Activated T-cell treated with anti-CD3 and anti-CD28 coated beads for 4 hours (primary cell): Measurements from ENCODE around the gene PGAM1.
"Not testable (repeated sequence)": the region's sequence is repeated elsewhere in the genome, so short reads cannot be mapped to it uniquely, and the experiment has no call there.

Experiments
- DNase-seq: peaks from one replicate; pipeline ENCODE4 v3.0.0-alpha.2; 2020

Gene PGAM1

GRCh38 chr10:97459933-97460332 is 33.9 kb downstream of the PGAM1 start:
- no peak for DNase-seq

GRCh38 chr10:97462309-97462708 is 36.3 kb downstream of the PGAM1 start:
- DNase-seq, result no peak

GRCh38 chr10:97463363-97464132 is 37.6 kb downstream of the PGAM1 start:
- DNase-seq, result peak; percentile 29

- no peak for DNase-seq
Measured at GRCh38 chr10:97464226-97464625, 38.2 kb downstream of the PGAM1 start.

GRCh38 chr10:97465982-97466381 is 40.0 kb downstream of the PGAM1 start:
- no peak for DNase-seq

- DNase-seq, result no peak
Measured at GRCh38 chr10:97466755-97467154, 40.8 kb downstream of the PGAM1 start.

GRCh38 chr10:97468162-97468561 is 42.2 kb downstream of the PGAM1 start:
- no peak for DNase-seq

- not testable (repeated sequence) for DNase-seq
Measured at GRCh38 chr10:97468781-97469180, 42.8 kb downstream of the PGAM1 start.

GRCh38 chr10:97474918-97475317 is 48.9 kb downstream of the PGAM1 start:
- DNase-seq, result no peak

GRCh38 chr10:97475936-97476594 is 50.1 kb downstream of the PGAM1 start:
- DNase-seq, result no peak

- DNase-seq, result not testable (repeated sequence)
Measured at GRCh38 chr10:97479410-97479809, 53.4 kb downstream of the PGAM1 start.

GRCh38 chr10:97479939-97480338 is 53.9 kb downstream of the PGAM1 start:
- DNase-seq, result no peak

- no peak for DNase-seq
Measured at GRCh38 chr10:97481071-97481470, 55.1 kb downstream of the PGAM1 start.

- DNase-seq, result no peak
Measured at GRCh38 chr10:97482381-97482780, 56.4 kb downstream of the PGAM1 start.
